ENCODE results near the gene FSIP2.
A peak's percentile ranks its signal among the peaks of the same experiment; 100 is the strongest.

FSIP2 gene, protein sequence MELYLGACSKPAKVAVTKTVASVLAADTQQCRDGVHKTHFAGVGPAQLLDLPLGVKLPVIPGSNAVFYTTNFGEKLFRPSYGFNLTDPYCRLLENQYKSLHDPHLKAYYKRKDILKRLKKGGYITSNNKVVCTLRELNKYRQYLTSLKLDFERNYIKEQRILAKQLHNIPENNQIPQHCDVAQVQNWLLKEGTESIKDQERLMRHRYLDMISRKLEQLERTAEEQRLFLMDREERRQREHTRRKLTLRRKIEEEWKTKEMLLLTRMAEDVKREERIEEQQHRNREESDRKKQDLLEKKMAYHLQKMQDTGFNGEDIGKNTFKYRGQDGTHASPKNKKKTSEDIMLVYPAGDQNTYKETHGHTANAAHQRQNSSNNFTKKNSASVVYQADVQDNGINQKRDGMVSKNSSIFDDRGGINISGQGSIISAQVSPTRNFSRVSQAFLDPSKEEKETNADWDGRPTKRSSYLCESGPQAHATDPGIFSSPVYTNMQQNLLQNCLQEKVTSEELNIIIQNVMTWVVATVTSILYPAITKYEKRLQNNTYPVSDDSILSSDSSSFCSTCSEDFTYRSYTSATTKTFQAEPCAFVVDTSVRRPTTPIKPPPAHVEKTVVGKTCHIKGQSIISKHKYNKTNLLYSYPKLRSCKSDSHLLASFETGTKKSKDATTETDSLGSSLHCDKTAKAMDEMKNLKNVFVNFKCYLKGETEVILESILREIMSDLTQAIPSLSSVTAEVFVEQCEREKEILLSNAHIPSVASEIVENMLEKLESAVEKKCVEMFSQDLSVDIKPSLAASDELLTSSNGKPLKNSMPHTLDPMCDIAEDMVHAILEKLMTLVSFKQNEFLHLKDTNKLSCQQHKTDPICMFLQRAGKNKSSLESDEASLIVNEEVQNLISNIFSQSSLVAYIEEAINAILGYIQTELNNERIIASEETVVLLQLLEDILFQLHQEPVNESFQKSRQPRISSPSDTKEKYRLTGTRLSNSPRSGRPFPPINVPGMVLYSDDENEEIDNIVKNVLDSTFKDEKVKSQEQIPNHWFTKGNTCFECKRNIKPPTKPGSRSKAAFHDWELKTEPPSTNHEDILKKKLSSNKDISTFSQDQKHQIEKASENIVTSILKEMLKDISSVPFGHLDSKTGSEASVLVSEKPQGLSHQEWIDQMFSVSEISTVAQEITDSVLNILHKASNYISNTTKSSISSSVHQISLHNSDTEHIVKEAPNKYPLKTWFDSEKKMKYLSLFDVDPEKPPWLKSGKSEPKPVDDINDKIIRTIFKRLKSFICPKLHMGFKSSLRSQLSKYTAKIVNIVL (N-terminal part only)

DNA sequence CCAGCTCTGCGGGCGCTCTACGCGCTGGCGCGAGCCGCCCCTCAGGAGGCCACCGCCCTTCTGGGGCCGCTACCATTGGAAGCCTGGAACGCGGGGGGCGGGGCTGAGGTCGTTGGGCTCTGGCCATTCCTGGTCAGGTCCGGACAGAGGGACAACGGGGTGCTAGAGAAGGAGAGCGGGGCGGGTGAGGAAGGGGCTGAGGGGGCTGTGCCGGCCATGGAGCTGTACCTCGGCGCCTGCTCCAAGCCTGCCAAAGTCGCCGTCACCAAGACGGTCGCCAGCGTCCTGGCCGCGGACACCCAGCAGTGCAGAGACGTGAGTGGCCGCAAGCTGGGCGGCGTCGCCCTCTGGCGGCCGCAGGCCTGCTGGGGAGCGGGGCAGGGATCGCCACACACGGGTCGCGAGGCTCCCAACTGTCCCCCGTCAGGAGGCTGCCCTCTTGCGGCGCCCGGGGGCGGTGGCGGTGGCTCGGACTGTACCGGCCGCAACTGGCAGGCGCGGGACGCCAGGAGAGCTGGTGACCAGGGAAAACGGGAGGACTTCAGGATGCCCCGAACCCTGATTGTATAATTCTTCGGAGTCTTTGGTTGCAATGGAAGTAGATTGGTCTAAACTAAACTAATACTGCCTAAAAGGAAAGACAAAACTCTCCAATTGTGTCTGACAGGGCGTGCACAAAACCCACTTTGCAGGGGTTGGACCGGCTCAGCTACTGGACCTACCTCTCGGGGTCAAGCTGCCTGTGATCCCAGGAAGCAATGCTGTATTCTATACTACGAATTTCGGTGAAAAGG lies at the start of gene FSIP2:
Gene FSIP2 (plus strand): TSS at position 126 of the 794 bp plus-strand sequence. CDS start 91 bp downstream, at position 217.
- peak; percentile 63 for DNase-seq

DNA sequence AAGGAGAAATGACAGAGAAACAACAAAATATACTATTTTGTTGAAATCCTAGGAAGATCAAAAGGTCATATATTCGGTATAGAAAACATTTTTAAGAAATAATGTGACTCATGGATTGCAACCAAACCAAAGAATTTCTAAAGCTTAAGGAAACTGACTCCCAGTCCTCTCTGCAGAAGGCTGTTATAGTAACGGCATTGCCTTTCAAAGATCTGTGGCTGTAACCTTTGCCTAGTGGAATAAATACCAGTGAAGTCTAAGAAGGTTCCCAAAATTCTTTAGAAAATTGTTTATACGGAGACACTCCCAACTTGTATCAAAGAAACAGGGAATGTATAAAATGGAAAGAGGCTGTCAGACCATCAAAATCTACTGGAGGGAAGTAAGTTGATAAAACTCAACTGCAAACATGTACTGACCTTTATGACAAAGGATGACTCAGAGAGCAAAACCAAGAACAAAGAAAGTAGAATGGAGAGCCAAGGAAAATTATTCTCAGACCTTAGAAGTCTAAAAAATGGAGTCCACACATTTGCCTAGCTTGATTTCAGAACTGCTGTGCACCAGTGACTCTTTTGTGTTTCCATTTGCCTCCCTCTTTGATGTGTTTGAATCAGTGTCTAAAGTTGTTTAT lies 48.6 kb upstream of the FSIP2 start:
- no peak for DNase-seq

DNA sequence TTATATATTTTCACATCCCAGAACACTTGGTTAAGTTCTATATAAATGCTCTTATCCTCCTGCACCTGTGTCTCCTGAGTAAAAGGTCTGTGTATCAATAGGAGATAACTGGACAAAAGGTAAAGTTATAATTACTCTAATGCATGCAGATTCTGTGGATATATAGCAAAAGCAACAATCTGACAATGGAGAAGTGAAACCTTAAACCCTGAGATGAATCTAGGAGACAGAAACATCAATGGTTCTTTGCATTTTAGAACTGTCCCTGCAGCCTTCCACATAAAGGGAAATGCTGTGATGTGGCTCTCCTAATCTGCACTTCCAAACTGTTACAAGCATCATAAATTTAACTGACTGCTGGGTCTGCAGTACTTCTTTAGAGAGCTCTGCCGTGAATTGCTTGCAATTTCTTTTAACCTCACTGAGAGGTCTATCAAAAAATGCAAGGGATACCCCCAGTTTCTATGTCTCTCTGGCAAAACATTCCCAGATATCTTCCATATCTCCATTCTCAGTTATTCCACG lies 42.8 kb upstream of the FSIP2 start:
- DNase-seq, result no peak

DNA sequence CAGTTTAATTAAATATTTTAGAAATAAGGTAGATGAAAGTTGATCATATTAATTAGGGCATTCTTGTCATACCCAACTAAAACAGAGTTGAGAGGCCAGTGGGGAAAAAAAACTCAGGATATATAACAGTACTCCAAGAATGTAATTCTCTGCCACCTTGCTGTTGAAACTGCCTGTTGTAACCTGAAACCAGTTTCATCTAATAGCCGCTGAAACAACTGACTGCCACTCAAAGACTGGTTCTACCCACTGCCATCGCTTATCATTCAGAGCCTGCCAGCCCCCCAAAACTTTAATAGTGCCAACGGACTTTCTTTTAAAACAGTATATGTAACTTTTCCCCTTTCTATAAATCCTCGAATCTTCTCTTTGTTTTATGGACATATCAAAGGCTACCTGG lies 37.7 kb upstream of the FSIP2 start:
- DNase-seq, result no peak

DNA sequence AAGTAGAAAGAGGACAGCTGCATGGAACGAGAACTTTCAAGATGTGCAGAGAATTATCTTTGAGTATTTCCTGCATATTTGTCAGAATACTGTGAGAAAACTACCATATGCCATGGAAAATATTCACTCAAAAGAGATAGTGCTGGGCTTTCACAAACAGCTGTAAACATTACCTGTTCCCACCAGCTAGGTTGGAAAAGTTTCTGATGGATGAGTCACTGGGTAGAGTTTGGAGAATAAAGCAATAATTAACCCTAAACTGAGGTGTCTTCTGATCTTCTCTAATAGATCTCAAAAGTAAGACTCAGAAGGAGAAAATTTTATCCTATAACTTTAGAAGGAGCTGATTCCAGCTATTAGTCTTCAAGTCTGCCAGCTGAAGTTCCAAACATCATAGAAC lies 3.9 kb upstream of the FSIP2 start:
- no peak for DNase-seq

DNA sequence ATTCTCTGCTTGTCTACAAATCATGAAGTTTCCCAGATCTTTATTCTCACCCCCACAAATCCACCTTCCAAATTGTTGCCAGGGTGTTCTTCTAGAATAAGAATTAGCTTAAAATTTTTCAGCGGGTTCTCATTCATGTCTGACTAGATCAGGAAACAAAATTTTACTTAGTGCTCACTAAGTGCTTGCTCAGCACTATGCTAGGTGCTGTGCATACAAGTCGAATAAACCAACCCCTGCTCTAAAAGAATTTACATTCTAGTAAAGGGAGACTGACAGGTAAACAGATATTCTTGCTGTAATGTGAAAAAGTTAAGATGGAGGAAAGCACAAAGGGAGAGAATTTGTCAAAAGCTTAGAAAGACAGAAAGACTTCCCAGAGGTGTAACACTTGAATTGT lies 2.4 kb upstream of the FSIP2 start:
- DNase-seq, result no peak

DNA sequence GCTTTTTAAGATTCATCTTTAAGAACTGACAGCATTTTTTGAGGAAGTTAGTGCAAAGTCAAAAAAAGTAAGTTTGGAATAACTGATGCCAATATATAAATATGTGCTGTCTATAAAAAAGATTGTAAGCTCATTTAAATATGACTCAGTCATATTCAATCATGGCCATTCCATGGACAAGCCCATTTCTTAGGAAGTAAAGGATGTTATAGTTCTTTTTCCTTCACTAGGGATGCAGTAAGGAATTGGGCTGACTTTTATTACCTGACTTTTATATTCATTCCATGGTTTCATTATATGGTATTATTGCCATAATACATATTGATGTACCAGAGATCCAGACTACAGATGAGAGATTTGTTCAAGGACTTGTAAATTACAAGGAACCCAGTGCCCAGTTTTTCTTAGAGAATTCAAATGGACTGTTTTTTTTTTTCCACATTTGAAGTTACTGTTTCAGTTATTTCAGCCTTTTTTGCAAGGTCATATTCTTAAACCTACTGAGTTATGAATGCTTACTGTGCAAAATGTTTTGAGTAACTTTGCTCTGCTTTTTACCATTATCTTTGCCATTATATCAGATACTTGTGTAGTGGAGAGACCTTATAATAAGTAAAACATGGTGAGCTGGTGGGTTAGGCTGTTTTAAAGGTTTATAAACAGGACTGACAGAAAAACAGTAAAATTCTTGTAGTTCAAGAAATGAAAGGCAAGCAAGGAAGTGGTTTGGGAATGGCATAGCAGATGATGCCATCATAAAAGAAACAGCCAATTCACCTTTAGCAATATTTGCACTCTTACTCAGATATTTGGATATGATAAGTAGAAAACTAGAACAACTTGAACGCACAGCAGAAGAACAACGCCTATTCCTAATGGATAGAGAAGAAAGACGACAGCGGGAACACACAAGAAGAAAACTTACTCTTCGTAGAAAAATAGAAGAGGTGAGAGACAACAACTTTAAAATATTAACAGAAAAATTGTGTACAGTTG lies 7.6 kb downstream of the FSIP2 start:
- DNase-seq, result no peak

DNA sequence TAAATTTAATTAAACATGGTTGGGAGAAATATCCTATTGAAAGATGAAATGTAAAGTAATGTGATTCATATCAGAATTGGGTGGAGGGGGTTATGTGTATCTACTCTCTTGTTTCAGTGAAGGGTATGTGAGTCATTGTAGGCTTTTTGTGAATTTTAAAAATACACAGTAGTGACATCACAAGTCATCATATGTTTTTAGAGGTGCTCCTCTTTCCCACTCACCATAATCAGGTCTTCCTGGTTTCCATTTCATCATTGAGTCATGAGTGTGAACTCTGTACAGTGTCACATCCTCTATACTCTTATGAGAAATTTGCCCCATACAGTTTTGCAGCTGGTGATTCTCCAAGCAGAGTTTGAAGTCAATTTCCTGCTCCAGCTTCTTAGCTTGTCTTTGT lies 18.8 kb downstream of the FSIP2 start:
- DNase-seq, result no peak

DNA sequence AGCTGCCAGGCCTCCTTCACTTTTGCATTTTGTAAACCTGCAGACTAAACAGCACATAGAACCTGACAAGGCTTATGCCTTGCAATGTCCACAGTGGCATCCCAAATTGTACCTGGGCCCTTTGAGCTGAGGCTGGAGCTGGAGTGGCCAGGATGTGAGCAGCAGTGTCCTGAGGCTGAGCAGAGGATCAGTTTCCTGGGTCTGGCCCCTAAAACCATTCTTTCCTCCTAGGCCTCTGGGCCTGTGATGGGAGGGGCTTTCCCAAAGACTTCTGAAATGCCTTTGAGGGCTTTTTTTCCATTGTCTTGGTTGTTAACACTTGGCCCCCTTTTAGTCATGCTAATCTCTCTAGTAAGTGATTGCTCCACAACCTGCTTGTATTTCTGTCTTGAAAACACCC lies 32.8 kb downstream of the FSIP2 start:
- no peak for DNase-seq

DNA sequence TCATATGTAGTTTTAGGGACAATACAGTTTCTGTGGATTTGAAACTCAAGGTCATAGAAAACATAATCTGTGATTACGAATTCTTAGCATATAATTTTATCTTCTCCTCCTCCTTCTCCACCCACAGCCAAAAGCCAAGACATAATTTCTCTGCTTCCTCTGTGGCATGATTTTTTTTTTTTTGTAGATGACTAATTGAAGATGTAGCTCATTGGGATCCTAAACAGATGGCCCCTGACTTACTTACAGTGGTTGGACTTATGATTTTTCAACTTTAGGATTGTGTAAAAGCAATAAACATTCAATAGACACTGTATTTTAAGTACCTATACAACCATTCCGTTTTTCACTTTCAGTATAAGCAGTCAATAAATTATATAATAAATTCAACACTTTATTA lies 42.3 kb downstream of the FSIP2 start:
- no peak for DNase-seq

DNA sequence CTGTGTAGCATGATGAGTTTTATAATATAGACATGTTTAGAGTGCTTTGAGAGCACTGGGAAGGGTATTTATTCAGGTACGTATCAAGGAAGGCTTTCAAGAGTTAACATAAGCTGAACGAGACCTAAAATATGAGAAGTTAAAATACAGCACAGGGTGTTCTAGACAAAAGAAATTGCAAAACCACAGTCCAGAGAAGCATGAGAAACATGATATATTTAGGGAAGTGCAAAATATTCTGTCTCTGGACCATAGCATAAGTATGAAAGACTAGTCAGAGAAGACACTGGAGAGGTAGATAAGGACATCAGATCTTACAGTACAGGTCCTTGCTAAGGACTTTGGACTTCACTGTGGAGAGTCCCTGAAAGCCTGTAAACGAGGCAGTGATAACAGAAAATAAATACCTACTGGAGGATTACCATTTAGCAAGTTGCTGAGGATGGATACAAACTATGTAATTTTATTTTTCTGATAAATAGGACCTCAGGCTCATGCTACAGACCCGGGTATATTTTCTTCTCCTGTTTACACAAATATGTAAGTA lies 43.7 kb downstream of the FSIP2 start:
- no peak for DNase-seq

DNA sequence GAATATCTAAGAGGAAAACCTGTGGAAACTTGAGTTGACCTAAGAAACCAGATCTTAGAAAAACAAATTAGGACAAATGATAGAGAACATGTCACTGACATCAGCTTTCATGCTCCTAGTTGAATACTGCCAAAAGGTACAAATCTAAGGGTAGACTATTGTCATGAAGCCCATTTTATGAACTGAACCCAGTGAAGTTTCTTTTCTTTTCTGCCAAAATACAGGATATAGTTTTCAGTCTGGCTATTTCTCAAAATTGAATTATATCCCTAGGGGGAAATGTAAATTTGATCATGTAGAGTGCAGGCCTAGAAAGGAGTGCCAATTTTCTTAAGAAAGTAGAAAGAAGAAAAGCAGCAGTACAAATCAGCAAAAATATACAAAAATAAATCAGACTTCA lies 46.6 kb downstream of the FSIP2 start:
- DNase-seq, result no peak

DNA sequence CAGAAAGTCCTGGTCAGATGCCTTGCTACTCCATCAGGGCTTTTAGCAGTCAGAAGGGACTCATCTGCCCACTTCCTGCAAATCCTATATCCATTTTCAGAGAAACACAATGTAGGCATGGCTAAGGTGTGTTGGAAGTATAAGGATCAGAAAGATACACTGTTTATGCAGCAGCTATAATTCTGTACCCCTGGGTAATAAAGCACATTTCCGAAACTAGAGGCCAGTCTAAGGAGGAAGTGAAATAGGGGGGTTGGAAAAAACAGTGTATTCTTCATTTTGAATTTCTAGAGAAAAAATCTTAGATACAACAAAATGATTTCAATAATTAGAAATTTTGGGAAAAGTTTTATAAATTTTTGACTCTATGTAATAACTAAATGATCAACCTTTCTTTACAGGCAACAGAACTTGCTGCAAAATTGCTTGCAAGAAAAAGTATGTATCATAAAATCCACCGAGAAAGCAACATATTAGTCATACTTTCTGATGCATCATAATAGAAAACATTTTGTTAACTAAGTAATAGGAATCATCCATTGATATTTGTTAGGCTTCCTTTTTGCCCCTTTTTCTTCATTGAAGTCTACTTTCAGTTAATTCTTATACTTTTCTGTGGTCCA lies 47.4 kb downstream of the FSIP2 start:
- no peak for DNase-seq

DNA sequence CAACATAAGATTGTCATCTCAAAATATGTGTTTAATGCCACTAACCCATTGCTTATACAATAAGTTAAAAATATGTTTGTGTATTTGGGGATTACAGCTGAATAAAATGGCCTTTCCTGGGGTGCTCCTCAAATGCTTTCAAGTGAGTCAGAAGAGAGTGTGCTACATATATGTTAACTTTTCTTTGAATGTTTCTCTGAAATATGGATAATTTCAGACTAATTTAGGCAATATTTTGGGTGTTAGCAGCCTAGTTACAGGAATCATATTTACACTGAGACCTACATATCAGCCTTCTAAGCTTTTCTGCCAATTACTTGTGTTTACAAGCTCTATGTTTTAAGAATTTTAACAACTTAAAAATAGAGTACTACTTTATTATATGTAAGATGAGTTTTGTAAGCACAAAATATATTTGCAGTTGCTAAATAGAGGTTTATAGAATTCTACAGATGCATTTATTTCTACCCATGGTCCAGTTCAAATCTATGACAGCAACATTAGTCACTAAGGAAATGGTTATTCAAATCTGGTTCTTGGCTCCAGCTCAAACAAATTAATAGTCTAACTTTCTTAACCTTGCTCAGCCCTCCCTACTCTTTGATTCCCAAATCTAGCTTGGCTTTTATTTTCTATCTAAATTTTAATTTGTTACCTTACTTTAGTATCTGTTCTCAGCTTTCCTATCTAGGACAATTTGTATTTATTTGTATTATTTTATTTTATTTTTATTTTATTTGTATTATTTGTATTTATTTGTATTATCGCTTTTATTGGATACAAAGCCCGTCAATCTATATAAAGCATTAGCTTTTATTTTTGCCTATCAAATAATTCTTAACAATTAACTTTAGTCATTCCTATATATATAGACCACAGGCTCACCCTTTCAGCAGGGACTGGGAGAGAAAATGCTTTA lies 48.9 kb downstream of the FSIP2 start:
- no peak for DNase-seq

DNA sequence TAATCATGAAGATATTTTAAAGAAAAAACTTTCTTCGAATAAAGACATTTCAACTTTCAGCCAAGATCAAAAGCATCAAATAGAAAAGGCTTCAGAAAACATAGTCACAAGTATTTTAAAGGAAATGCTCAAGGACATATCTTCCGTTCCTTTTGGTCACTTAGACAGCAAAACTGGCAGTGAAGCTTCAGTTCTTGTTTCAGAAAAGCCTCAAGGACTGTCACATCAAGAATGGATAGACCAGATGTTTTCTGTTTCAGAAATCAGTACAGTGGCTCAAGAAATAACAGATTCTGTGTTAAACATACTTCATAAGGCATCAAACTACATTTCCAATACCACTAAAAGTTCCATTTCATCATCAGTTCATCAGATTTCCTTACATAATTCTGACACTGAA lies 51.8 kb downstream of the FSIP2 start:
- DNase-seq, result no peak

DNA sequence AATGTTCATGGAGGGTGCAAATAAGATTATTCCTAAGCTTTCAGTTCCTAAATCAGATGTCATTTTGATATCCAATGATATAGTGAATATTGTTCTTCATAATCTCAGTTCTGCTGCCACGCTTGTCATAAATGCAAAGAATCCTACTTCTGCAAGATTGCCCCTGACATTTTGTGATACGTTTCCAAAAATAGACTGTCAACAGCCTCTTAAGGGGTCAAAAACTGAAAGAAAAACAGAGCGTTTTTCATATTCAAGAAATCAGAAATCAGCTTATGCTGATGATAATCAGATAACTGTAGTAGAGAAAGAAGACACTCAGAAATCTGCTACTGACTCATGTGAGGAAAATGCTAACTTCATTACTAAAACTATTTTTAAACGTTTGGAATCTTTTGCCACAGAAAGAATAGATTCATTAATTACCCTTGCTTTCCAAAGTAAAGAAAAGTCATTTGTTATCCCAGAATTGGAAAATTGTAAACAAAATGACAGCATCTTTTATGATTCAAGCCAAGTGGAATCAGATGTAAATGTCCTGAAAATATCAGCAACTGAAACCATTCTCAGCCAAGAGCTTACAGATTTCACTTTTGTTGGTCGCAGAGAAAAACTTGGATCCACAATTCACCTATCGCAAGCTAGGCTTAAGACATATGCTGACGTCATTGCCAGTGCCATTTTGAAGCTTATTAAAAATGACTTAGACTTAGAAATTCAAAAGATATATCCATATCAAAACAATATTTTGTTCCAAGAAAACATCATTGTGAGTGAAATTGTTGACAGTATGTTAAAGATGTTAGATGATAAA lies 55.1 kb downstream of the FSIP2 start:
- no peak for DNase-seq

DNA sequence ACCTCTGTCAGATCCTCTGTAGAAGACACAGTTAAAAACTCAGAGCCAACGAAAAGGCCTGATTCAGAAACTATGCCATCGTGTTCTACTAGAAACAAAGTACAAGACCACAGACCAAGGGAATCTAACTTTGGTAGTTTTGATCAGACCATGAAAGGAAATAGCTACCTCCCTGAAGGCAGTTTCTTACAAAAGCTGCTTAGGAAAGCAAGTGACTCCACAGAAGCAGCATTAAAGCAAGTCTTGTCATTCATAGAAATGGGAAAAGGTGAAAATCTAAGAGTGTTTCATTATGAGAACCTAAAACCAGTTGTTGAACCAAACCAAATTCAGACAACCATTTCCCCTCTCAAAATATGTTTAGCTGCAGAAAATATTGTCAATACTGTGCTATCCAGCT lies 58.2 kb downstream of the FSIP2 start:
- DNase-seq, result no peak
